Activated naive CD8-positive, alpha-beta T cell treated with anti-CD3 and anti-CD28 coated beads, Interleukin-2, amount 10 ng/mL, durations not matched to agents 7 days and 5 days (primary cell): Measurements from ENCODE around the gene A1CF. TPM values are rescaled to one million over a fixed set of nuclear protein-coding genes. Genes with fewer than 3 reads are reported as not detected.
"Not testable (repeated sequence)": the region's sequence is repeated elsewhere in the genome, so short reads cannot be mapped to it uniquely, and the experiment has no call there.

ENCODE experiments used
- ATAC-seq: fragments of 150-1000 bp; cut with Tn5 transposase; one replicate; pipeline ENCODE4 v1.10.0; 2021; ENCODE audit warnings: low read depth, moderate library complexity
- POLR2A ChIA-PET: fragments of 350-600 bp; sonication (Branson Sonifier 250); formaldehyde crosslinking; loops from one replicate; lab custom pipeline; 2021; ENCODE audit warnings: antibody characterized with exemption; lab: Charles Lee
- DNase-seq: peaks from one replicate; pipeline ENCODE4 v3.0.0; 2021
- H3K27ac Mint-ChIP-seq: one replicate; pipeline ENCODE4 v1.8.0; 2022; ENCODE audit warnings: mild to moderate bottlenecking, mixed read lengths
- H3K27me3 Mint-ChIP-seq: one replicate; pipeline ENCODE4 v1.8.0; 2022; ENCODE audit warnings: mild to moderate bottlenecking, moderate library complexity, mixed read lengths
- H3K36me3 Mint-ChIP-seq: one replicate; pipeline ENCODE4 v1.8.0; 2021; ENCODE audit warnings: mild to moderate bottlenecking, mixed read lengths
- H3K4me1 Mint-ChIP-seq: one replicate; pipeline ENCODE4 v1.8.0; 2021; ENCODE audit warnings: mixed read lengths
- H3K4me3 Mint-ChIP-seq: one replicate; pipeline ENCODE4 v1.8.0; 2022; ENCODE audit warnings: mild to moderate bottlenecking, moderate library complexity, mixed read lengths
- H3K9me3 Mint-ChIP-seq: one replicate; pipeline ENCODE4 v1.8.0; 2021; ENCODE audit warnings: mixed read lengths
- total RNA-seq, 2 experiments: library from RNA; stranded (reverse); gene quantifications; one replicate each; pipeline ENCODE4 v1.2.3, GENCODE V29; 2021

Gene A1CF
- total RNA-seq, 2 experiments from 2014 or later = not detected

DNA sequence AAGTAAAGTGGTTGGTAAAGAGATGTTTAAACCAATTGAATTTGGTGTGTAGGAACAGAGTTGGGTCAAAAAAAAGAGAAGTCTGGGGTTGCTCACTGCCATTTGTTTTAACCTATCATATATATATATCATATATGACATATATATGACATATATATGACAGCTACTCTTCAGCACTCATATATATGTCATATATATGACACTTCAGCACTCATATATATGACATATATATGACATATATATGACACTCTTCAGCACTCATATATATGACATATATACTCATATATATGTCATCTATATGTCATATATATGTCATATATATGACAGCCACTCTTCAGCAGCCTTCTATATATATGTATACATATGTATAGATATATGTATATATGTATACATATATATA, 8.9 kb upstream of the A1CF start:
- ATAC-seq = no peak
- POLR2A ChIA-PET = no interaction called here
- no peaks in the 10 kb centered on the region for H3K4me1 Mint-ChIP-seq
- peaks cover 28% of the 10 kb centered on the region for H3K27me3 Mint-ChIP-seq
- no peaks in the 10 kb centered on the region for H3K9me3 Mint-ChIP-seq
- H3K27ac Mint-ChIP-seq = no peak overlapping the region
- no peaks in the 10 kb centered on the region for H3K36me3 Mint-ChIP-seq
- no peak overlapping the region for H3K4me3 Mint-ChIP-seq
- DNase-seq = no peak

DNA sequence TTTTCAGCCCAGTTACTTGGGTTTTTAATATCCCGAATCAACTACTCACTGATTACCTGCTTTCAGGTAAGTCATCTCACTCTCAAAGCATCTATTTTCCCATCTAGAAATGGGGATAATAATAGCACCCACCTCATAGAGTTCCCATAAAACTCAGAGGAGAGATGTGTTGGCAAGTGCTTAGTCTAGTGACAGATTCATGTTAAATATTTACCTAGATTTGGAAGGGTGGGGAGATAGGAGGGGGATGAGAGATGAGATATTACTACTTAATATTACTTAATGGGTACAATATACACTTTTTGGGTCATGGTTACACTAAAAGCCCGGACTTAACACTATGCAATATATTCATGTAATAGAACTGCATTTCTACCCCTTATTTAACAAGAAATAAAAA, 7.0 kb upstream of the A1CF start:
- H3K4me1 Mint-ChIP-seq = no peaks in the 10 kb centered on the region
- POLR2A ChIA-PET = no interaction called here
- H3K27ac Mint-ChIP-seq = no peak overlapping the region
- no peaks in the 10 kb centered on the region for H3K36me3 Mint-ChIP-seq
- DNase-seq = no peak
- no peak for ATAC-seq
- peaks cover 26% of the 10 kb centered on the region for H3K27me3 Mint-ChIP-seq
- H3K4me3 Mint-ChIP-seq = no peak overlapping the region
- no peaks in the 10 kb centered on the region for H3K9me3 Mint-ChIP-seq

DNA sequence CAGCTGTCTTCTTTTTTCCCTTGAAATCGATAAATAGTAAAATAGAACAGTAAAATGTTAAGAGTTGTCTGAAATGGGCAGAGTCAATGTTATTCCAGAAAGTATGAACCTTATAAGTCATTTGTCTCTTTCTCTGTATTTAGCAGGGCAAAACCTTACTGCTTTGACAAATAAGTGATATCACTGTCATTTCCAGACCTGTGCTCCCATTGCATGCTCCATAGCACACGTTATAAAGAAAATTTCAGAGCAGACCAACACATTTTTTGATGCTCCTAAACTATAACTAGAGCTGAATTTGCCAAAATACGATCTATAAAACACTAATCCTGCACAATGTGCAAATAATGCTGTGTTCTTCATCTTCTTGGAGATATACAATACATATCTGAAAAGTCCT, 1.1 kb downstream of the A1CF start:
- POLR2A ChIA-PET = no interaction called here
- no peak for DNase-seq
- no peaks in the 10 kb centered on the region for H3K4me1 Mint-ChIP-seq

DNA sequence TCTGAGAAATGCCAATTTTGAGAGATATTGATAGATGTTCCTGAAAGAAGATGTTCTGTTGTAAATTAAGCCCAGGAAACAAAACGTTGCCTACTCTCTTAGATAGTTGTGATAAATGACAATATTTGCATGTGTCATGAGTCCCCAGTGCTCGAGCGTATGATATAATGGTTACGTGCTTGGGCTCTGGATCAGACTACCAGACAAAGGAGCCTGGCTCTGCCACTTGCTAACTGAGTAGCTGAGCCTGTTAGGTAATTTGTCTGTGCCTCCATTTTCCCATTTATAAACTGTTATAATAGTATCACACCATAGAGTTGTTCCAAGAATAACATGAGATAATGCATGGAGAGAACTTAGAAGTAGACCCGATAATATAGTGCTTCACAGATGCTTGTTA, 1.8 kb downstream of the A1CF start:
- Mint-ChIP-seq H3K36me3 (no peaks in the 10 kb centered on the region), H3K27ac (no peak overlapping the region), H3K9me3 (no peaks in the 10 kb centered on the region)

More for the DNA sequence above, 1.1 kb downstream of the A1CF start:
- Mint-ChIP-seq H3K9me3 (no peaks in the 10 kb centered on the region), H3K27ac (no peak overlapping the region), H3K27me3 (peaks cover 11% of the 10 kb centered on the region), H3K4me3 (no peak overlapping the region), H3K36me3 (no peaks in the 10 kb centered on the region)
- ATAC-seq = no peak

DNA sequence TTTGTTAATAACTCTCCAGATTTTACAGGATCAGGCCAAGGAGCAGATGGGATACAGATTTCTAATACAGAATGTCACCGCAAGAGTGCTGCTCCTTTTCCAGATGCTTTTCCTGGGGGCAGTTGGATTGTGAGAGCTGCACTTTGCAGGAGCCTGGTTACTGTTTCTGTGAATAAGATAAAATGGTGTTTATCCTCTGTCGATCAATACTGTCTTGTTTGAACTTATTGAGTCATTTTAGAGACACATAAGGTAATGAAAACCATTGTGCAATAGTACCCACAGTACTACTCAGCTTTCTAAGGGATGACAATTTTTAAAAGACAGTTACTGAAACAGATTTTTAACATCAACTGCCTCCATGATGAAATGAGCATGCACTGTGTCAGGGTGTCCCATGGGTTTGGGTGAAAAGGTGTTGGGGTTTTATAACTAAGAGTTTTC, 2.9 kb downstream of the A1CF start:
- no peak overlapping the region for H3K4me3 Mint-ChIP-seq
- DNase-seq (no peak), ATAC-seq (no peak)
- H3K9me3 Mint-ChIP-seq = no peaks in the 10 kb centered on the region
- POLR2A ChIA-PET = no interaction called here
- no peaks in the 10 kb centered on the region for H3K4me1 Mint-ChIP-seq
- no peaks in the 10 kb centered on the region for H3K36me3 Mint-ChIP-seq
- H3K27ac Mint-ChIP-seq = no peak overlapping the region
- H3K27me3 Mint-ChIP-seq = peaks cover 7% of the 10 kb centered on the region

More for the DNA sequence above, 1.8 kb downstream of the A1CF start:
- POLR2A ChIA-PET = no interaction called here
- Mint-ChIP-seq H3K27me3 (peaks cover 11% of the 10 kb centered on the region), H3K4me3 (no peak overlapping the region), H3K4me1 (no peaks in the 10 kb centered on the region)
- ATAC-seq (no peak), DNase-seq (no peak)

DNA sequence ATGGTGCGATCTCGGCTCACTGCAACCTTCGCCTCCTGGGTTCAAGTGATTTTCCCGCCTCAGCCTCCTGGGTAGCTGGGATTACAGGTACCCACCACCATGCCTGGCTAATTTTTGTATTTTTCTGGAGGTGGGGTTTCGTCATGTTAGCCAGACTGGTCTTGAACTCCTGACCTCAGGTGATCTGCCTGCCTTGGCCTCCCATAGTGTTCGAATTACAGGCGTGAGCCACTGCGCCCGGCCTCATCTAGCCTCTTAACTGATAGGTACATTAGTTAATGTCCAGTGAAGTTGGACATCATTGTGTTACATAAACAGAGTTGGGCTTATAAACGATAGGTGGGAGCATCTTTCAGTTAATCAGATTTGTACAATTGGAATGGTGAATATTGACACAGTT, 4.4 kb downstream of the A1CF start:
- H3K4me1 Mint-ChIP-seq, H3K27me3 Mint-ChIP-seq, H3K27ac Mint-ChIP-seq, POLR2A ChIA-PET, DNase-seq, H3K4me3 Mint-ChIP-seq, ATAC-seq, H3K36me3 Mint-ChIP-seq, H3K9me3 Mint-ChIP-seq: not testable (repeated sequence)

DNA sequence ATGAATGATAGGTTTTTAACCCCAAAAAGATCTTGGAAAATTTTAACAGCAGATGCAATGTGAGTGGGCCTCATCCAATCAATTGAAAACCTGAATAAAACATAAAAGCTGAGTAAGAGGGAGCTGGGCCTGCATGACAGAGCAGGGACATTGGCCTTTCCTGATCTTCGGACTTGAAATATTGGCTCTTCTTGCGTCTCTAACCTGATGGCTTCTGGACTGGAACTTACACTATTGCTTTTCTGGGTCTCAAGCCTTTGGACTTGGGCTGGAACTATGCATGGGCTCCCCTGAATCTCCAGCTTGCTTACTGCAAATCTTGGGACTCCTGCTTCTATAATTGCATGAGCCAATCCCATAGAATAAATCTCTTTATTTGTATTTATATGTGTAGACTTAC, 9.0 kb downstream of the A1CF start:
- H3K9me3 Mint-ChIP-seq = no peaks in the 10 kb centered on the region
- H3K36me3 Mint-ChIP-seq = no peaks in the 10 kb centered on the region
- H3K27me3 Mint-ChIP-seq = peaks cover 6% of the 10 kb centered on the region
- no peak overlapping the region for H3K27ac Mint-ChIP-seq
- POLR2A ChIA-PET = no interaction called here
- DNase-seq (no peak), ATAC-seq (no peak)
- H3K4me1 Mint-ChIP-seq = no peaks in the 10 kb centered on the region
- H3K4me3 Mint-ChIP-seq = no peak overlapping the region

DNA sequence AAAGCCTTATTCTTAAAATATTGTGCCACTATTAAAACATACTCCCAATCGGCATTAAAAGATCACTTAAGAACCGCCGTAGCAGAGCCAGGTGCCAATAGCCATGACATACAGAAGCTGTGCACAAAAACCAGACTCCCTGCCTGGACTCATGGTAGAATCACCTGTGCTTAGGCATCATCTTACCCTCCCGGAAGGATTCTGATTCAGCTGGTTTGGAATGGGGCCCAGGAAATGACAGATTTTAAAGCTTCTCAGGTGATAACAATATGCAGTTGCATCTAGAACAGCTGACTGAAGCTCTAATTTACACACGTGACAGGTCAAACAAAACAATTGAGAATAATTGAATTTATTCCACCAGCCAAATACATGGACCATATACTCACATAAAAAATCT, 10.7 kb downstream of the A1CF start:
- H3K4me1 Mint-ChIP-seq = no peaks in the 10 kb centered on the region
- H3K9me3 Mint-ChIP-seq = no peaks in the 10 kb centered on the region
- H3K27ac Mint-ChIP-seq = no peak overlapping the region
- peaks cover 10% of the 10 kb centered on the region for H3K27me3 Mint-ChIP-seq
- H3K4me3 Mint-ChIP-seq = no peak overlapping the region
- POLR2A ChIA-PET = no interaction called here
- DNase-seq (no peak), ATAC-seq (no peak)
- H3K36me3 Mint-ChIP-seq = no peaks in the 10 kb centered on the region

DNA sequence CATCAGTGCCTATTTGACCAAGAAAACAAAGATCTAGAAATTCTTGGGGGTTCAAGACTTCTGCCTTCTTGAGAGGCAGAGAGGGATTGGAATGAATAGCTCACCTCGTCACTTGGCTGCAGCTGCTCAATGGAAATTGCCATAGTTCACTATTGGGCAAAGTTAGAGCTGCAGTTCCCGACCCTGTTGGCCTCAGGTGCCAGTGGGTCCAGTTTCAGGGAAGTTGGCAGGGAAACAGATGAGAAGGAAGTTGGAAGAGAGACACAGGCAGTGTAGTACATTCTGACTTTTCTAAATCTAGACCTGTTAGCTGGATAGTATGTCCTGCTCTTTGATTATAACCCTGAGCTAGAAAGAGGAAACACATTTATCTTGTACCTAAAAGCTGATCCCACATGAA, 19.1 kb downstream of the A1CF start:
- Mint-ChIP-seq H3K4me1 (no peaks in the 10 kb centered on the region), H3K36me3 (no peaks in the 10 kb centered on the region), H3K4me3 (no peak overlapping the region), H3K27ac (no peak overlapping the region), H3K27me3 (peaks cover 28% of the 10 kb centered on the region), H3K9me3 (no peaks in the 10 kb centered on the region)
- POLR2A ChIA-PET = no interaction called here
- no peak for ATAC-seq
- DNase-seq = no peak

DNA sequence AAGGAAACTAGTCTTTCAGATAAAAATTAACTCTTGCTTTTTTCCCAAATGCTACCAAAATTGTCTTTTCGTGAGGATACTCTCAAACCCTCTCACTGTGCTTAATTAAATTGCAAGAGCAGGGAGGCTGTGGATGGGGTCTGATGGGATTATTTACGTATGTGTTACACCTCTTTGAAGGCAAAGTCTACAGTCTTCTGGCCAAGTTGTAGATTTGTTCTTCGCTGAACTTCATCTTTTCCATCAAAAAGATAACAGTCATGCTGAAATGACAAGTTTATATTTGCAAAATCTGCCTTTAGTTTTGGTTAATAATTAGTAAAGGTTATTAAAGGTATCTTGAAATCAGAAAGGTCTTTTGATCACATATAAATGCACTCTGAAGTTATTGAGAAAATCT, 22.7 kb downstream of the A1CF start:
- no peaks in the 10 kb centered on the region for H3K4me1 Mint-ChIP-seq

DNA sequence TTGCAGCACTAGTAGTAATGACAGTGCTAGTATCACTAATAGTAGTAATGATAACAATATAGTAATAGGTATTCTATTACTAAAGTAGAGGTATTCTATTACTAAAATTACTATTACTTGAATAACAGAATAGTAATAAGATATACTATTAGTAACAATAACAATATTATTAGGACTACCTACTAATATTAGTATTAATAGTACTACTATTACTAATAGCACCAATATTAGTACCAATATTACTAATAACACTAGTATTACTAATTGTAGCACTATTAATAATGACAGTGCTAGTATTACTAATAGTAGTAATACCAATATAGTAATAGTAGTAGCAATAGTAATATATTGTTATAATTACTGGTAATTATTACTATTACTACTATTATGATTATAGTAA, 24.1 kb downstream of the A1CF start:
- POLR2A ChIA-PET = no interaction called here
- H3K4me1 Mint-ChIP-seq = no peaks in the 10 kb centered on the region
- no peak overlapping the region for H3K27ac Mint-ChIP-seq
- H3K4me3 Mint-ChIP-seq = no peak overlapping the region
- no peak for ATAC-seq
- H3K27me3 Mint-ChIP-seq = peaks cover 23% of the 10 kb centered on the region
- H3K9me3 Mint-ChIP-seq = no peaks in the 10 kb centered on the region
- no peaks in the 10 kb centered on the region for H3K36me3 Mint-ChIP-seq
- DNase-seq = no peak

More for the DNA sequence above, 22.7 kb downstream of the A1CF start:
- Mint-ChIP-seq H3K27me3 (peaks cover 21% of the 10 kb centered on the region), H3K4me3 (no peak overlapping the region), H3K36me3 (no peaks in the 10 kb centered on the region), H3K9me3 (no peaks in the 10 kb centered on the region), H3K27ac (no peak overlapping the region)
- POLR2A ChIA-PET = no interaction called here
- ATAC-seq (no peak), DNase-seq (no peak)

DNA sequence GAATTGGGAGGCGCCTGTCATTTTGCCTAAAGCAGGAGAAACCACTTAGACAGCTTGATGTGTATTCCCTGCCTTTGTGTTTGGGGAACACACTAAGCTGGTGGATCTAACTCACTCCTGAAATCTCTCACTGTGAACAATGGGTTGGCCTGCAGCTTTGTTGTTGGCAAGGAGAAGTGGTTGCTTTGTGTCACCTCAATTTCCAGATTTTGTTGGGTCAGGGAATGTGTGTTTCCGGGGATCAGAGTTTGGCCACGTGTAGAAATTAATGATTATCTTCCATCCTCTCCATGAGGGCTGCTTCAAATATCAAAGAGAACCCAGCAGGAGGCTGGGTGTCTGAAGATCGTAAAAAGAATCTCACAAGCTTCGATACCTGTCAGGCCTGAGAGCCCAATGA, 27.8 kb downstream of the A1CF start:
- DNase-seq = no peak
- H3K27ac Mint-ChIP-seq = no peak overlapping the region
- peaks cover 18% of the 10 kb centered on the region for H3K27me3 Mint-ChIP-seq
- no peaks in the 10 kb centered on the region for H3K4me1 Mint-ChIP-seq
- POLR2A ChIA-PET = no interaction called here
- no peaks in the 10 kb centered on the region for H3K9me3 Mint-ChIP-seq
- H3K4me3 Mint-ChIP-seq = no peak overlapping the region
- ATAC-seq = no peak
- no peaks in the 10 kb centered on the region for H3K36me3 Mint-ChIP-seq

DNA sequence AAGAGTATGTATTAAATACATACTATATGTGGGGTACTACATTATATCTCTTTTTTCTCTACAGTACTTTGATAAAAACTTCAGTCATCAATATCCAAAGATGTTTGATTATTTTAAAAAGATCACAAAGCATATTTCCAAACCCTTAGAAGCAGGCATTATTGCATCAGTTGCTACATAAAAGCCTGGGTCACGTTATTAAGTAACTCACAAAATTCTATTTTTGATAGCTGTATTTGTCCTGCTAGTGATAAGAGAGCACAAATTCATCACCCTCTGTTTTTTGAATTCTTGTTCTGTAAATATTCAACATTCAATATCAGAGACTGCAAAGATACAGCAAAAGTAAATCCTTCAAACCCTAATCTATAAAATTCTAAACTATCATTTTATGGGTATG, 30.0 kb downstream of the A1CF start:
- Mint-ChIP-seq H3K27me3 (peaks cover 23% of the 10 kb centered on the region), H3K27ac (no peak overlapping the region), H3K36me3 (no peaks in the 10 kb centered on the region), H3K4me3 (no peak overlapping the region), H3K9me3 (no peaks in the 10 kb centered on the region), H3K4me1 (no peaks in the 10 kb centered on the region)
- POLR2A ChIA-PET = no interaction called here
- ATAC-seq = no peak
- no peak for DNase-seq

DNA sequence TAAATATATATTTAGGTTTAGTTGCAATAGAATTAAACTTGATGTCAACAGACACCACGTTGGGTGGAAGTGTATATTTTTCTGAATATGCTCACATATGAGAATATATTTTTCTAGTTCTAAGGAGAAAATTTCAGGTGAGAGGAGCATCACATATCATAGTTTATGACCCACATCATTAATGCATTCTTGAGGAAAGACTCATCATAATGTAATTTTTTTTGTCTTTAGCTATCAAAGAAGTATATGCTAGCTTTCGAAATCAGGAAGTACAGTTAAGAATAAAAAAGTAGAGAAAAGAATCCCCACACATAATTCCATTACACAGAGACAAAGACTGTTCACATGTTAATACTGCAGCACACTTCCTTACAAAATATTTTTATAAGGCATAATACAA, 30.4 kb downstream of the A1CF start:
- H3K27ac Mint-ChIP-seq = no peak overlapping the region
- H3K4me1 Mint-ChIP-seq = no peaks in the 10 kb centered on the region
- no peaks in the 10 kb centered on the region for H3K36me3 Mint-ChIP-seq
- no peaks in the 10 kb centered on the region for H3K9me3 Mint-ChIP-seq
- H3K4me3 Mint-ChIP-seq = no peak overlapping the region
- POLR2A ChIA-PET = no interaction called here
- DNase-seq = no peak
- peaks cover 23% of the 10 kb centered on the region for H3K27me3 Mint-ChIP-seq
- no peak for ATAC-seq

DNA sequence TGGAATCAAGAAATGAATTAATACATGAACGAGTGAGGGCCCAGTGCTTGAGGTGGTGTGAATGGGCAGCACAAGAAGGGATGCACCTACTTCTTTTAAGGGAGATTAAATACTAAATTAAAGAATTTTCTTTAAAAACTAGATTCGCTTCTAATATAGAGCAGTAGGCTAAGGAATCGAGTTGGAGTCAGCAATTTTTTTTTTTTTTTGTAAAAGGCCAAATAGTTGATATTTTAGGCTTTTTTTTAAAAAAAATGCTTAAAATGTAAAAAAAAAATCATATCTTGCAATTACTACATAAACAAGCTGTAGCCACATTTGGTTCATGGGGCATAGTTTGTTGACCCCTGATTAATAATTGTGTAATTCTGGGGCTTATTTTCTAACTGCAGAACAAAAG, 31.9 kb downstream of the A1CF start:
- H3K4me1 Mint-ChIP-seq = no peaks in the 10 kb centered on the region
- POLR2A ChIA-PET = no interaction called here
- ATAC-seq = no peak
- peaks cover 23% of the 10 kb centered on the region for H3K27me3 Mint-ChIP-seq
- H3K4me3 Mint-ChIP-seq = no peak overlapping the region
- DNase-seq = no peak
- no peak overlapping the region for H3K27ac Mint-ChIP-seq
- no peaks in the 10 kb centered on the region for H3K36me3 Mint-ChIP-seq
- no peaks in the 10 kb centered on the region for H3K9me3 Mint-ChIP-seq
